PC-3 (cell line): Measurements from ENCODE around the gene HNRNPH1.

Experiments used
- CTCF ChIP-seq: fragments of 300-600 bp; sonication (generic); conservative IDR thresholded peaks from 2 replicates; pipeline ENCODE4 v1.5.1; 2017; ENCODE audit warnings: antibody characterized with exemption, low read depth, mild to moderate bottlenecking, low read length
- EZH2 ChIP-seq: fragments of 300-600 bp; sonication (generic); IDR thresholded peaks from one replicate; pipeline ENCODE4 v1.6.1; 2017; ENCODE audit warnings: antibody characterized with exemption, mild to moderate bottlenecking, low read length; ENCODE audit not compliant: unreplicated experiment

- TF ChIP-seq EZH2 (no peak), CTCF (no peak)
Observed at GRCh38 chr5:179624841-179625271, 1.4 kb upstream of the HNRNPH1 start.
